K562 (cell line): ENCODE measurements around the gene IPO13. TPM values are rescaled to one million over a fixed set of nuclear protein-coding genes. Genes with fewer than 3 reads are reported as not detected.

Experiments used
- CXXC5 ChIP-seq: fragments of 250-450 bp; sonication (Bioruptor Pico); IDR thresholded peaks from 2 replicates; pipeline ENCODE4 v1.8.0; 2022; ENCODE audit warnings: inconsistent platforms, mild to moderate bottlenecking, moderate library complexity
- DPF2 ChIP-seq: fragments of 450-650 bp; IDR thresholded peaks from 2 replicates; pipeline ENCODE4 v1.6.1; 2016
- ERF ChIP-seq: fragments of 450-650 bp; formaldehyde crosslinking; IDR thresholded peaks from 2 replicates; pipeline ENCODE4 v1.4.0; 2020; ENCODE audit warnings: mild to moderate bottlenecking, mixed read lengths
- ETV6 ChIP-seq, 3 experiments: fragments of 150-350 bp in 1 of 3; sonication (generic) in 1 of 3; formaldehyde crosslinking in 1 of 3; IDR thresholded peaks; 2 replicates each; pipeline versions ENCODE4 v1.6.1 to v1.8.0; 2014 to 2022; ENCODE audit warnings: borderline replicate concordance in 2 of 3, low read depth in 2 of 3, antibody characterized with exemption in 1 of 3, low read length in 1 of 3, mild to moderate bottlenecking in 1 of 3, missing genetic modification reagents in 1 of 3
- PCBP2 ChIP-seq: fragments of 200-400 bp; formaldehyde crosslinking; IDR thresholded peaks from 2 replicates; pipeline ENCODE4 v1.6.1; 2018; ENCODE audit warnings: low read length, low read depth, mild to moderate bottlenecking, moderate library complexity; ENCODE audit not compliant: poor library complexity, severe bottlenecking
- SP1 ChIP-seq: sonication (generic); formaldehyde crosslinking; IDR thresholded peaks from 2 replicates; pipeline ENCODE4 v1.8.1; 2022; ENCODE audit warnings: mild to moderate bottlenecking, missing genetic modification reagents
- SP2 ChIP-seq: IDR thresholded peaks from 2 replicates; pipeline ENCODE4 v1.6.1; 2011; ENCODE audit warnings: mild to moderate bottlenecking, low read depth, low read length, moderate library complexity; ENCODE audit not compliant: poor library complexity, severe bottlenecking; ENCODE audit errors: extremely low read depth
- SREBF1 ChIP-seq: fragments of 150-350 bp; IDR thresholded peaks from 2 replicates; pipeline ENCODE4 v1.6.1; 2014; ENCODE audit warnings: antibody characterized with exemption, low read depth, low read length, borderline replicate concordance
- THRB ChIP-seq: fragments of 450-650 bp; formaldehyde crosslinking; conservative IDR thresholded peaks from 2 replicates; pipeline ENCODE4 v1.4.0; 2022; ENCODE audit warnings: mild to moderate bottlenecking, missing genetic modification characterization
- ZNF140 ChIP-seq: fragments of 250-450 bp; sonication (Bioruptor Pico); IDR thresholded peaks from 2 replicates; pipeline ENCODE4 v1.8.0; 2021; ENCODE audit warnings: moderate library complexity, mild to moderate bottlenecking, inconsistent platforms
- ZNF57 ChIP-seq: fragments of 450-650 bp; formaldehyde crosslinking; IDR thresholded peaks from 2 replicates; pipeline ENCODE4 v1.4.0; 2020; ENCODE audit warnings: mild to moderate bottlenecking, moderate library complexity
- polyA plus RNA-seq, 8 experiments: library from polyadenylated mRNA; depleted of rRNA in 4 of 8; stranded (reverse) in 5 of 8; unstranded in 3 of 8; fragments of >200 nt; fragmentation: Nextera tagmentation in 2 of 8; fragmentation: Illumina TruSeq in 1 of 8; extraction: Ambion mirVana in 2 of 8; extraction: Trizol in 1 of 8; gene quantifications; 2 replicates each; pipeline versions ENCODE4 v1.2.1 to v1.2.3, GENCODE V29; 2011 to 2014; ENCODE audit warnings: inconsistent platforms in 1 of 8, missing spikeins in 1 of 8
- total RNA-seq, 7 experiments: library from RNA; depleted of rRNA in 6 of 7; stranded (reverse); fragments of >200 nt in 6 of 7; fragmentation: Illumina TruSeq in 2 of 7; extraction: Trizol in 2 of 7; gene quantifications; 2 replicates each; pipeline versions ENCODE4 v1.2.1 to v1.2.3, GENCODE V29; 2011 to 2021; ENCODE audit warnings: low replicate concordance in 1 of 7
- TF ChIP-seq, protein P1 (sequence below): fragments of 450-650 bp; IDR thresholded peaks from 2 replicates; pipeline ENCODE4 v1.7.1; 2018; ENCODE audit warnings: mild to moderate bottlenecking, low read depth; ENCODE audit not compliant: partially characterized antibody

IPO13 gene
- total and polyA plus RNA-seq, 9 of the 15 experiments (the other 6 are each of a cell fraction or from before 2014, with no cell fraction given): 7.0 to 30.8 (median 16.2) TPM

DNA sequence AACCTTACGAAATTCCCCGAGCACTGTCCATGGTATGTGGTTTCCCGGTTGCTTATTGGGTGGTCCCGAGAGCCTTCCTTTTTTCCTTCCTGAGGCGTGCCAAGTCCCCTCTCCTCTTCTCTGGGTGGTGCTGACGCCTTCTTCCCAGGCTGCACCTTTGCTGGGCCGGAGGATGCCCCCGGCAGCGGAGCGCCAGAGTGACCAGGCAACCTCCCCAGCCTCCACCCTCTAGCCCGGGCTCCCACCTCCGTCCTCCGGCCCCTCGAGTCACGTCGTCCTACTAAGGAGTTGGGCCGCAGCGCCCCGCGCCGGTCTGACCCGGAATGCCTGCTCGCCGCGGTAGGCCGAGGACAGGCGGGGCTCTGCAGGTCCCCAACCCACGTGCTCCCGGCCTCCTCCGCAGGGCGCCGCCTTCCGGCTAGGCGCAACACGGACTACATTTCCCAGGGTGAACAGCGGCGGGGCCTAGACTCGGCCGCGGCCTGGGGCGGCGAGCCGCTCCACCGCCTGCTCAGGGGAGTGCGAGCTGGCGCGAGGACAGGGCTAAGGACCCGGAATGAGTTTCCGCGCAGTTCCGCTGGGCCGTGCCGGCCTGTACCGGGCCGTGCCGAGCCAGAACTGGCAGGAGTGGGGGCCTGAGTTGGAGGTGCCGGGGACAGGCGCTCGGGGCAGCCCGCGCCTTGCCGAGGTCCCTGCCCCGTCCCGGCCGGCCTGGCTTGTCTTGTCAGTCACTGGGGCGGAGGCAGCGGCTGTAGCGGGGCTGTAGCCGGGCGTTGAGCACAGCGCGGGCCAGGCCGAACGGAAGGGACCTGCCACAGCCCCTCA, at the start of gene IPO13 (continued):
- peak; percentile 69 for TF ChIP-seq SREBF1
- TF ChIP-seq THRB (CRISPR knock-in tag): peak; percentile 47; the same call in 1 of the 2 replicates
- no peak for TF ChIP-seq ETV6 (IDR thresholded peaks at IDR 0.05; ENCODE audit: borderline replicate concordance in 1 of 2, low read depth in 2 of 2, low read length in 1 of 2)
- TF ChIP-seq ETV6 (CRISPR knock-in tag; IDR thresholded peaks at IDR 0.05; ENCODE audit: borderline replicate concordance): peak; percentile 77; the same call in 1 of the 2 replicates
- TF ChIP-seq ZNF140: no peak
- peak; percentile 21 for TF ChIP-seq DPF2
- TF ChIP-seq PCBP2: no peak
- TF ChIP-seq CXXC5 (CRISPR knock-in tag): peak; percentile 98
- TF ChIP-seq SP1: peak; percentile 100
- 0 out of 2 replicates have a peak, but pooled peaks have one; percentile 19 for TF ChIP-seq ZNF57 (CRISPR knock-in tag)
- no peak for TF ChIP-seq SP2
- TF ChIP-seq ERF: 0 out of 2 replicates have a peak, but pooled peaks have one; percentile 62
- TF ChIP-seq, protein P1, sequence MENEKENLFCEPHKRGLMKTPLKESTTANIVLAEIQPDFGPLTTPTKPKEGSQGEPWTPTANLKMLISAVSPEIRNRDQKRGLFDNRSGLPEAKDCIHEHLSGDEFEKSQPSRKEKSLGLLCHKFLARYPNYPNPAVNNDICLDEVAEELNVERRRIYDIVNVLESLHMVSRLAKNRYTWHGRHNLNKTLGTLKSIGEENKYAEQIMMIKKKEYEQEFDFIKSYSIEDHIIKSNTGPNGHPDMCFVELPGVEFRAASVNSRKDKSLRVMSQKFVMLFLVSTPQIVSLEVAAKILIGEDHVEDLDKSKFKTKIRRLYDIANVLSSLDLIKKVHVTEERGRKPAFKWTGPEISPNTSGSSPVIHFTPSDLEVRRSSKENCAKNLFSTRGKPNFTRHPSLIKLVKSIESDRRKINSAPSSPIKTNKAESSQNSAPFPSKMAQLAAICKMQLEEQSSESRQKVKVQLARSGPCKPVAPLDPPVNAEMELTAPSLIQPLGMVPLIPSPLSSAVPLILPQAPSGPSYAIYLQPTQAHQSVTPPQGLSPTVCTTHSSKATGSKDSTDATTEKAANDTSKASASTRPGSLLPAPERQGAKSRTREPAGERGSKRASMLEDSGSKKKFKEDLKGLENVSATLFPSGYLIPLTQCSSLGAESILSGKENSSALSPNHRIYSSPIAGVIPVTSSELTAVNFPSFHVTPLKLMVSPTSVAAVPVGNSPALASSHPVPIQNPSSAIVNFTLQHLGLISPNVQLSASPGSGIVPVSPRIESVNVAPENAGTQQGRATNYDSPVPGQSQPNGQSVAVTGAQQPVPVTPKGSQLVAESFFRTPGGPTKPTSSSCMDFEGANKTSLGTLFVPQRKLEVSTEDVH: no peak
